ENCODE results near the gene GDPD5.

The GDPD5 gene

GRCh38 chr11:75469785-75470405, 55.8 kb downstream of the GDPD5 start:
- DNase-seq = no peak

GRCh38 chr11:75468534-75469340, 57.0 kb downstream of the GDPD5 start:
- no peak for DNase-seq

- DNase-seq = no peak
Measured at GRCh38 chr11:75467881-75468280, 57.9 kb downstream of the GDPD5 start.

- DNase-seq = no peak
Measured at GRCh38 chr11:75467311-75467710, 58.4 kb downstream of the GDPD5 start.

- DNase-seq = no peak
Measured at GRCh38 chr11:75465701-75466531, 59.8 kb downstream of the GDPD5 start.

- DNase-seq = no peak
Measured at GRCh38 chr11:75463106-75463774, 62.5 kb downstream of the GDPD5 start.

- DNase-seq = no peak
Measured at GRCh38 chr11:75462117-75462653, 63.6 kb downstream of the GDPD5 start.

GRCh38 chr11:75461151-75461550, 64.6 kb downstream of the GDPD5 start:
- no peak for DNase-seq

- DNase-seq = no peak
Measured at GRCh38 chr11:75456596-75457183, 69.1 kb downstream of the GDPD5 start.

- peak; percentile 69 for DNase-seq
Measured at GRCh38 chr11:75454987-75455386, 70.8 kb downstream of the GDPD5 start.

- peak; percentile 59 for DNase-seq
Measured at GRCh38 chr11:75453916-75454655, 71.7 kb downstream of the GDPD5 start.

- no peak for DNase-seq
Measured at GRCh38 chr11:75450826-75451821, 74.6 kb downstream of the GDPD5 start.

- DNase-seq = no peak
Measured at GRCh38 chr11:75450236-75450635, 75.5 kb downstream of the GDPD5 start.

- DNase-seq = no peak
Measured at GRCh38 chr11:75449776-75450175, 76.0 kb downstream of the GDPD5 start.

- no peak for DNase-seq
Measured at GRCh38 chr11:75449271-75449670, 76.5 kb downstream of the GDPD5 start.

- no peak for DNase-seq
Measured at GRCh38 chr11:75447415-75447814, 78.3 kb downstream of the GDPD5 start.

- peak; percentile 48 for DNase-seq
Measured at GRCh38 chr11:75445315-75445953, 80.3 kb downstream of the GDPD5 start.

GRCh38 chr11:75443043-75443442, 82.7 kb downstream of the GDPD5 start:
- no peak for DNase-seq

GRCh38 chr11:75442161-75442885, 83.4 kb downstream of the GDPD5 start:
- no peak for DNase-seq

All from DMS79 treated with DMSO at 0.1 percent for 48 hours (cell line).